NCI-H345 (cell line): Measurements from ENCODE around the gene MMP3.

Experiments used
- DNase-seq: peaks from one replicate; lab custom pipeline; 2025; lab: John Stamatoyannopoulos, UW

The MMP3 gene

GRCh38 chr11:102791271-102792036 lies 52.0 kb downstream of the MMP3 start:
- DNase-seq: no peak

- no peak for DNase-seq
These were observed 54.9 kb downstream of the MMP3 start for GRCh38 chr11:102788334-102788995.
